ENCODE data around the gene C2CD4B. TPM values are rescaled to one million over a fixed set of nuclear protein-coding genes. Genes with fewer than 3 reads are reported as not detected.

The C2CD4B gene
- total RNA-seq, 1 donor from 2014 or later, result 100 TPM

- Histone ChIP-seq H3K9me3 (no peaks in the 10 kb centered on the region), H3K4me3 (no peak overlapping the region), H3K36me3 (no peaks in the 10 kb centered on the region), H3K27ac (no peak overlapping the region), H3K27me3 (no peaks in the 10 kb centered on the region), H3K4me1 (peaks cover 0 to 3% of the 10 kb centered on the region in 2 donors)
- no peak for TF ChIP-seq CTCF (IDR thresholded peaks at IDR 0.05)
- DNase-seq (ENCODE audit: low spot score in 2 of 2), result no peak
- intact Hi-C loops (cut with DNase I), result no loop called here
Observed at GRCh38 chr15:62133141-62133540, 31.9 kb downstream of the C2CD4B start.

GRCh38 chr15:62128916-62129315 is 36.2 kb downstream of the C2CD4B start:
- Histone ChIP-seq H3K27ac (no peak overlapping the region), H3K4me1 (no peaks in the 10 kb centered on the region), H3K36me3 (no peaks in the 10 kb centered on the region), H3K9me3 (no peaks in the 10 kb centered on the region), H3K27me3 (no peaks in the 10 kb centered on the region), H3K4me3 (no peak overlapping the region)
- no peak for TF ChIP-seq CTCF (IDR thresholded peaks at IDR 0.05)
- intact Hi-C loops (cut with DNase I), result no loop called here
- no peak for DNase-seq (ENCODE audit: low spot score in 2 of 2)

- intact Hi-C loops (cut with DNase I), result no loop called here
- H3K27ac ChIP-seq, result no peak overlapping the region
- H3K9me3 ChIP-seq, result no peaks in the 10 kb centered on the region
- no peaks in the 10 kb centered on the region for H3K4me1 ChIP-seq
- H3K27me3 ChIP-seq, result no peaks in the 10 kb centered on the region
- H3K36me3 ChIP-seq, result no peaks in the 10 kb centered on the region
- H3K4me3 ChIP-seq, result no peak overlapping the region
- DNase-seq (ENCODE audit: low spot score in 2 of 2), result no peak
- no peak for TF ChIP-seq CTCF (IDR thresholded peaks at IDR 0.05)
Observed at GRCh38 chr15:62126364-62126763, 38.7 kb downstream of the C2CD4B start.

GRCh38 chr15:62125773-62126172 is 39.3 kb downstream of the C2CD4B start:
- Histone ChIP-seq H3K27me3 (no peaks in the 10 kb centered on the region), H3K27ac (no peak overlapping the region), H3K36me3 (no peaks in the 10 kb centered on the region), H3K9me3 (no peaks in the 10 kb centered on the region), H3K4me3 (no peak overlapping the region), H3K4me1 (no peaks in the 10 kb centered on the region)
- intact Hi-C loops (cut with DNase I), result no loop called here
- peak in 1 of 3 experiments; percentile 19 for TF ChIP-seq CTCF (IDR thresholded peaks at IDR 0.05)
- no peak for DNase-seq (ENCODE audit: low spot score in 2 of 2)

- no peaks in the 10 kb centered on the region for H3K27me3 ChIP-seq
- DNase-seq (ENCODE audit: low spot score in 2 of 2), result no peak
- H3K36me3 ChIP-seq, result no peaks in the 10 kb centered on the region
- no peak overlapping the region for H3K4me3 ChIP-seq
- no peak for TF ChIP-seq CTCF (IDR thresholded peaks at IDR 0.05)
- H3K27ac ChIP-seq, result no peak overlapping the region
- intact Hi-C loops (cut with DNase I), result no loop called here
- H3K9me3 ChIP-seq, result no peaks in the 10 kb centered on the region
- no peaks in the 10 kb centered on the region for H3K4me1 ChIP-seq
Observed at GRCh38 chr15:62124973-62125303, 40.1 kb downstream of the C2CD4B start.

Data from ascending aorta (tissue), 2 donors.